GM12878 (cell line): ENCODE measurements around the gene CLEC16A.

ENCODE experiments used
- BCL3 ChIP-seq: IDR thresholded peaks from 2 replicates; pipeline ENCODE4 v1.6.1; 2011; ENCODE audit warnings: borderline replicate concordance, low read depth, mild to moderate bottlenecking, moderate library complexity, low read length; ENCODE audit not compliant: insufficient read depth, poor library complexity, severe bottlenecking
- CHD2 ChIP-seq: IDR thresholded peaks from 2 replicates; pipeline ENCODE4 v1.6.1; 2011; ENCODE audit warnings: low read depth, low read length, improper control_type of control experiment, borderline replicate concordance
- CTCF ChIP-seq, 3 experiments: IDR thresholded peaks in 2 of 3; conservative IDR thresholded peaks in 1 of 3; 2 replicates each; pipeline ENCODE4 v1.5.1; 2011; ENCODE audit warnings: low read depth in 3 of 3, low read length in 3 of 3, mild to moderate bottlenecking in 3 of 3, control low read depth in 2 of 3, moderate library complexity in 2 of 3, inconsistent platforms in 1 of 3, mixed read lengths in 1 of 3; ENCODE audit not compliant: control insufficient read depth in 2 of 3, insufficient read depth in 1 of 3; ENCODE audit errors: extremely low read depth in 1 of 3
- EP300 ChIP-seq, 2 experiments: fragments of 150-350 bp in 1 of 2; IDR thresholded peaks; 2 replicates each; pipeline ENCODE4 v1.6.1; 2011 to 2012; ENCODE audit warnings: low read depth in 2 of 2, low read length in 2 of 2, borderline replicate concordance in 1 of 2, improper control_type of control experiment in 1 of 2, inconsistent platforms in 1 of 2; ENCODE audit not compliant: control insufficient read depth in 1 of 2
- GABPA ChIP-seq: IDR thresholded peaks from 2 replicates; pipeline ENCODE4 v1.6.1; 2014; ENCODE audit warnings: antibody characterized with exemption, low read depth, mild to moderate bottlenecking, inconsistent platforms
- MXI1 ChIP-seq: fragments of 150-350 bp; IDR thresholded peaks from 2 replicates; pipeline ENCODE4 v1.6.1; 2011; ENCODE audit warnings: low read depth, mild to moderate bottlenecking, inconsistent platforms, low read length, improper control_type of control experiment
- MYC ChIP-seq: IDR thresholded peaks from 2 replicates; pipeline ENCODE4 v1.6.1; 2011; ENCODE audit warnings: mild to moderate bottlenecking, low read length, moderate library complexity, inconsistent platforms; ENCODE audit not compliant: insufficient read depth, insufficient replicate concordance, insufficient read length, severe bottlenecking
- PAX5 ChIP-seq: IDR thresholded peaks from 2 replicates; pipeline ENCODE4 v1.6.1; 2011; ENCODE audit warnings: low read depth, low read length, borderline replicate concordance
- POLR2AphosphoS2 ChIP-seq: IDR thresholded peaks from 2 replicates; pipeline ENCODE4 v1.6.1; 2011; ENCODE audit warnings: low read depth, mild to moderate bottlenecking, low read length, improper control_type of control experiment, moderate library complexity
- REST ChIP-seq: IDR thresholded peaks from 2 replicates; pipeline ENCODE4 v1.6.1; 2012; ENCODE audit warnings: mild to moderate bottlenecking, low read depth, low read length
- TCF3 ChIP-seq: IDR thresholded peaks from 2 replicates; pipeline ENCODE4 v1.6.1; 2012; ENCODE audit warnings: low read depth, mild to moderate bottlenecking, low read length, borderline replicate concordance; ENCODE audit not compliant: insufficient read depth

- no peak for TF ChIP-seq CTCF (IDR thresholded peaks at IDR 0.05 in 2 of 3, conservative IDR thresholded peaks at IDR 0.05 in 1 of 3; ENCODE audit: control insufficient read depth in 2 of 3, extremely low read depth in 1 of 3, insufficient read depth in 1 of 3, low read depth in 3 of 3, low read length in 3 of 3)
- TF ChIP-seq MYC = no peak
- no peak for TF ChIP-seq TCF3
- no peak for TF ChIP-seq BCL3
- TF ChIP-seq MXI1 = no peak
- no peak for TF ChIP-seq GABPA
- no peak for TF ChIP-seq REST
- TF ChIP-seq EP300 (IDR thresholded peaks at IDR 0.05; ENCODE audit: borderline replicate concordance in 1 of 2, control insufficient read depth in 1 of 2, low read depth in 2 of 2, low read length in 2 of 2) = no peak
- no peak for TF ChIP-seq CHD2
- TF ChIP-seq POLR2AphosphoS2 = no peak
- no peak for TF ChIP-seq PAX5
Observed at GRCh38 chr16:11046382-11046931, 102.1 kb downstream of the CLEC16A start.
